WTC11 (cell line): Measurements from ENCODE around the gene TSSC4. TPM values are rescaled to one million over a fixed set of nuclear protein-coding genes. Genes with fewer than 3 reads are reported as not detected.

Experiments
- ATAC-seq: fragments of 200-7000 bp; cut with Tn5 transposase; 2 replicates; pipeline ENCODE4 v1.10.0; 2021; ENCODE audit warnings: mild to moderate bottlenecking, moderate library complexity
- CTCF ChIA-PET: fragments of 300-600 bp; sonication (Branson Sonifier 250); formaldehyde crosslinking; loops from one replicate; lab custom pipeline; 2021; ENCODE audit warnings: antibody characterized with exemption; lab: Charles Lee
- POLR2A ChIA-PET: fragments of 350-600 bp; sonication (Branson Sonifier 250); formaldehyde crosslinking; loops from one replicate; lab custom pipeline; 2021; ENCODE audit warnings: antibody characterized with exemption; lab: Charles Lee
- DNase-seq: peaks from one replicate; pipeline ENCODE4 v3.0.0; 2021; ENCODE audit warnings: low spot score
- H3K27ac Mint-ChIP-seq: 2 replicates; pipeline ENCODE4 v1.8.0; 2021; ENCODE audit warnings: mixed read lengths
- H3K27me3 Mint-ChIP-seq: 2 replicates; pipeline ENCODE4 v1.8.0; 2021; ENCODE audit warnings: low read depth, mild to moderate bottlenecking, moderate library complexity, mixed read lengths
- H3K36me3 Mint-ChIP-seq: 2 replicates; pipeline ENCODE4 v1.8.0; 2021; ENCODE audit warnings: mixed read lengths
- H3K4me1 Mint-ChIP-seq: 2 replicates; pipeline ENCODE4 v1.8.0; 2022; ENCODE audit warnings: mixed read lengths
- H3K4me3 Mint-ChIP-seq: 2 replicates; pipeline ENCODE4 v1.8.0; 2021; ENCODE audit warnings: mild to moderate bottlenecking, moderate library complexity, mixed read lengths
- H3K9me3 Mint-ChIP-seq: 2 replicates; pipeline ENCODE4 v1.8.0; 2021; ENCODE audit warnings: mixed read lengths
- ARID4B ChIP-seq: sonication (generic); formaldehyde crosslinking; IDR thresholded peaks from 2 replicates; pipeline ENCODE4 v1.8.0; 2023; ENCODE audit warnings: missing genetic modification reagents, mild to moderate bottlenecking, borderline replicate concordance
- CDX4 ChIP-seq: fragments of 250-450 bp; sonication (Bioruptor Pico); IDR thresholded peaks from 2 replicates; pipeline ENCODE4 v1.9.0; 2021; ENCODE audit warnings: moderate library complexity, mild to moderate bottlenecking, inconsistent platforms, borderline replicate concordance
- CREM ChIP-seq: sonication (generic); formaldehyde crosslinking; IDR thresholded peaks from 2 replicates; pipeline ENCODE4 v1.8.1; 2022; ENCODE audit warnings: mild to moderate bottlenecking, missing genetic modification reagents, moderate library complexity
- E2F4 ChIP-seq: sonication (generic); formaldehyde crosslinking; IDR thresholded peaks from 2 replicates; pipeline ENCODE4 v1.8.1; 2022; ENCODE audit warnings: low read depth, mild to moderate bottlenecking, moderate library complexity, missing genetic modification reagents, borderline replicate concordance
- ETV6 ChIP-seq: sonication (generic); formaldehyde crosslinking; IDR thresholded peaks from 2 replicates; pipeline ENCODE4 v1.8.1; 2022; ENCODE audit warnings: mild to moderate bottlenecking, missing genetic modification reagents
- GRHL2 ChIP-seq: fragments of 250-450 bp; sonication (Bioruptor Pico); IDR thresholded peaks from 2 replicates; pipeline ENCODE4 v1.8.0; 2022; ENCODE audit warnings: mild to moderate bottlenecking, moderate library complexity; ENCODE audit not compliant: insufficient replicate concordance, severe bottlenecking
- HMGXB4 ChIP-seq: sonication (generic); formaldehyde crosslinking; IDR thresholded peaks from 2 replicates; pipeline ENCODE4 v1.8.1; 2023; ENCODE audit warnings: mild to moderate bottlenecking, moderate library complexity, missing genetic modification reagents
- IRF2 ChIP-seq: sonication (generic); formaldehyde crosslinking; IDR thresholded peaks from 2 replicates; pipeline ENCODE4 v1.8.0; 2022; ENCODE audit warnings: low read depth, missing genetic modification reagents, borderline replicate concordance
- JUN ChIP-seq: sonication (generic); formaldehyde crosslinking; IDR thresholded peaks from 2 replicates; pipeline ENCODE4 v1.8.0; 2023; ENCODE audit warnings: mild to moderate bottlenecking, missing genetic modification reagents
- MXD4 ChIP-seq: fragments of 250-450 bp; sonication (Bioruptor Pico); IDR thresholded peaks from 2 replicates; pipeline ENCODE4 v1.8.0; 2021; ENCODE audit warnings: mild to moderate bottlenecking, moderate library complexity, borderline replicate concordance
- MYBL2 ChIP-seq: sonication (generic); formaldehyde crosslinking; IDR thresholded peaks from 2 replicates; pipeline ENCODE4 v1.8.1; 2023; ENCODE audit warnings: mild to moderate bottlenecking, moderate library complexity, missing genetic modification reagents
- NFE2L1 ChIP-seq: sonication (generic); formaldehyde crosslinking; IDR thresholded peaks from 2 replicates; pipeline ENCODE4 v1.8.1; 2023; ENCODE audit warnings: missing genetic modification reagents
- NR1H2 ChIP-seq: sonication (generic); formaldehyde crosslinking; IDR thresholded peaks from 2 replicates; pipeline ENCODE4 v1.9.0; 2021; ENCODE audit warnings: mild to moderate bottlenecking, moderate library complexity, missing genetic modification reagents
- PRRX2 ChIP-seq: fragments of 250-450 bp; sonication (Bioruptor Pico); IDR thresholded peaks from 2 replicates; pipeline ENCODE4 v1.8.0; 2021; ENCODE audit warnings: mild to moderate bottlenecking
- SOX15 ChIP-seq: fragments of 250-450 bp; sonication (Bioruptor Pico); IDR thresholded peaks from 2 replicates; pipeline ENCODE4 v1.9.0; 2021; ENCODE audit warnings: mild to moderate bottlenecking
- TCF7 ChIP-seq: sonication (generic); formaldehyde crosslinking; IDR thresholded peaks from 2 replicates; pipeline ENCODE4 v1.8.0; 2022; ENCODE audit warnings: mild to moderate bottlenecking, low read depth, missing genetic modification reagents, moderate library complexity
- USF1 ChIP-seq: sonication (generic); formaldehyde crosslinking; IDR thresholded peaks from 2 replicates; pipeline ENCODE4 v1.8.0; 2022; ENCODE audit warnings: mild to moderate bottlenecking, missing genetic modification reagents
- USF2 ChIP-seq: sonication (generic); formaldehyde crosslinking; IDR thresholded peaks from 2 replicates; pipeline ENCODE4 v1.8.1; 2023; ENCODE audit warnings: mild to moderate bottlenecking, missing genetic modification reagents, moderate library complexity
- ZMAT4 ChIP-seq: fragments of 250-450 bp; sonication (Bioruptor Pico); IDR thresholded peaks from 2 replicates; pipeline ENCODE4 v1.9.0; 2021; ENCODE audit warnings: mild to moderate bottlenecking
- ZNF263 ChIP-seq: sonication (generic); formaldehyde crosslinking; IDR thresholded peaks from 2 replicates; pipeline ENCODE4 v1.8.1; 2022; ENCODE audit warnings: low read depth, mild to moderate bottlenecking, moderate library complexity, missing genetic modification reagents
- ZNF317 ChIP-seq: sonication (generic); formaldehyde crosslinking; IDR thresholded peaks from 2 replicates; pipeline ENCODE4 v1.8.1; 2023; ENCODE audit warnings: low read depth, mild to moderate bottlenecking, moderate library complexity, missing genetic modification reagents, borderline replicate concordance
- ZNF416 ChIP-seq: fragments of 250-450 bp; sonication (Bioruptor Pico); IDR thresholded peaks from 2 replicates; pipeline ENCODE4 v1.9.0; 2021; ENCODE audit warnings: mild to moderate bottlenecking, inconsistent platforms
- ZNF512 ChIP-seq: sonication (generic); formaldehyde crosslinking; IDR thresholded peaks from 2 replicates; pipeline ENCODE4 v1.8.1; 2022; ENCODE audit warnings: missing genetic modification reagents, borderline replicate concordance
- total RNA-seq: library from RNA; stranded (reverse); gene quantifications from 3 replicates; pipeline ENCODE4 v1.2.3, GENCODE V29; 2021

Gene TSSC4
- total RNA-seq, 1 experiment from 2014 or later, result 41.4 TPM

- TF ChIP-seq HMGXB4 (CRISPR knock-in tag), result no peak
- no peak for TF ChIP-seq ZNF416
- no peak for TF ChIP-seq ETV6 (CRISPR knock-in tag)
Observed at GRCh38 chr11:2437516-2437915, 37.0 kb downstream of the TSSC4 start (continued).

GRCh38 chr11:2439820-2440219, 39.3 kb downstream of the TSSC4 start:
- Mint-ChIP-seq H3K36me3 (no peaks in the 10 kb centered on the region), H3K4me3 (no peak overlapping the region), H3K27ac (no peak overlapping the region)
- ATAC-seq, result no peak
- TF ChIP-seq ZNF317 (CRISPR knock-in tag) (no peak), JUN (no peak), E2F4 (CRISPR knock-in tag) (no peak)
- TF ChIP-seq, all 79 proteins: peak for 0
- H3K27me3 Mint-ChIP-seq, result peaks cover 67% of the 10 kb centered on the region
- ChIA-PET CTCF (no interaction called here), POLR2A (no interaction called here)
- H3K9me3 Mint-ChIP-seq, result peaks cover 5% of the 10 kb centered on the region
- H3K4me1 Mint-ChIP-seq, result no peaks in the 10 kb centered on the region
- no peak for DNase-seq

GRCh38 chr11:2440646-2441045, 40.1 kb downstream of the TSSC4 start:
- POLR2A ChIA-PET, result no interaction called here
- Mint-ChIP-seq H3K4me1 (peaks cover 3% of the 10 kb centered on the region), H3K27ac (no peak overlapping the region), H3K36me3 (no peaks in the 10 kb centered on the region), H3K9me3 (peaks cover 5% of the 10 kb centered on the region), H3K27me3 (peaks cover 72% of the 10 kb centered on the region), H3K4me3 (no peak overlapping the region)
- ATAC-seq (no peak), DNase-seq (no peak)
- no peak for TF ChIP-seq NR1H2 (CRISPR knock-in tag)
- TF ChIP-seq MXD4 (CRISPR knock-in tag), result no peak
- TF ChIP-seq PRRX2 (CRISPR knock-in tag), result no peak
- no peak for TF ChIP-seq CDX4 (CRISPR knock-in tag)
- no peak for TF ChIP-seq SOX15 (CRISPR knock-in tag)
- TF ChIP-seq TCF7 (CRISPR knock-in tag), result no peak
- TF ChIP-seq ZNF512 (CRISPR knock-in tag), result no peak
- TF ChIP-seq ETV6 (CRISPR knock-in tag), result no peak
- TF ChIP-seq MYBL2 (CRISPR knock-in tag), result no peak
- TF ChIP-seq CREM, result no peak
- TF ChIP-seq ZNF263 (CRISPR knock-in tag), result no peak
- no peak for TF ChIP-seq IRF2 (CRISPR knock-in tag)
- TF ChIP-seq NFE2L1 (CRISPR knock-in tag), result no peak
- TF ChIP-seq ARID4B, result no peak
- no peak for TF ChIP-seq USF2 (CRISPR knock-in tag)
- no peak for TF ChIP-seq ZNF416
- TF ChIP-seq GRHL2 (CRISPR knock-in tag), result no peak
- TF ChIP-seq USF1, result no peak
- no peak for TF ChIP-seq ZMAT4
- CTCF ChIA-PET, result no interaction called here
